Lower leg skin (tissue), 3 donors: ENCODE results near the gene FAM32A.

Source experiments
- CTCF ChIP-seq, 3 donors: fragments of 450-650 bp; IDR thresholded peaks; one replicate each; pipeline ENCODE4 v1.5.1; 2016; ENCODE audit warnings: antibody characterized with exemption in 3 of 3, mild to moderate bottlenecking in 3 of 3, moderate library complexity in 2 of 3
- POLR2A ChIP-seq, 2 donors: fragments of 450-650 bp; IDR thresholded peaks; one replicate each; pipeline ENCODE4 v1.6.1; 2016 to 2017; ENCODE audit warnings: antibody characterized with exemption in 2 of 2, mild to moderate bottlenecking in 1 of 2, moderate library complexity in 1 of 2

DNA sequence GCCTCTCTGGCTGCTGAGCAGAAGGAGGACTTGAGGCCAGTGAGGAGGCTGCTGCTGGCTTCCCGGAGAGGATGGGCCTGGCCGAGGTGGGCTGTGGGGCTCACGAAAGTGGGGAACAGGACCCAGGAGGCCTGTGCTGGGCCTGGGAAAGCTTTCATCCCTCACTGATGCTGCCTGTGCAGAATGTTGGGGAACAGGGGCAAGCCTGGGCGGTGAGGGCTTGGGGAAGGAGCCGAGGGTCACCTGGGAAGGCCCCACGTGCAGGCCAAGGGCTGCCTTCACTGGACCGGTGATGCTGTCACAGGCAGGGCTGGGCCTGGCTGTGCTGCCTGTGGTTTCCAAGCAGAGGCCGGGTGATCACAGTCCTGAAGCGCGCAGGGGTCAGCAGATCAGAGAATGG lies 21.9 kb downstream of the FAM32A start:
- no peak for TF ChIP-seq POLR2A (IDR thresholded peaks at IDR 0.05)
- TF ChIP-seq CTCF (IDR thresholded peaks at IDR 0.05): no peak
